Karpas-422 (cell line): ENCODE results near the gene ZNF581. TPM values are rescaled to one million over a fixed set of nuclear protein-coding genes. Genes with fewer than 3 reads are reported as not detected.

Source experiments
- DNase-seq: peaks from one replicate; pipeline ENCODE4 v3.0.0-alpha.2; 2015
- H2AFZ ChIP-seq: fragments of 200-600 bp; sonication (generic); 2 replicates; pipeline ENCODE4 v1.6.1; 2014; ENCODE audit warnings: antibody characterized with exemption, low read length, mixed read lengths
- H3K27ac ChIP-seq: fragments of 200-600 bp; sonication (generic); 2 replicates; pipeline ENCODE4 v1.5.1; 2014; ENCODE audit warnings: mild to moderate bottlenecking, low read length, moderate library complexity
- H3K27me3 ChIP-seq: fragments of 200-600 bp; sonication (generic); 2 replicates; pipeline ENCODE4 v1.6.1; 2014; ENCODE audit warnings: low read length, mixed read lengths
- H3K36me3 ChIP-seq: fragments of 200-600 bp; sonication (generic); 2 replicates; pipeline ENCODE4 v1.6.1; 2014; ENCODE audit warnings: low read length, mixed read lengths; ENCODE audit not compliant: insufficient read depth
- H3K4me1 ChIP-seq: fragments of 200-600 bp; sonication (generic); 2 replicates; pipeline ENCODE4 v1.6.1; 2014; ENCODE audit warnings: mild to moderate bottlenecking, low read length, mixed read lengths
- H3K4me2 ChIP-seq: fragments of 200-600 bp; sonication (generic); 2 replicates; pipeline ENCODE4 v1.6.1; 2014; ENCODE audit warnings: low read length, low read depth, mild to moderate bottlenecking; ENCODE audit not compliant: poor library complexity, severe bottlenecking
- H3K4me3 ChIP-seq: fragments of 200-600 bp; sonication (generic); 2 replicates; pipeline ENCODE4 v1.5.1; 2014; ENCODE audit warnings: mild to moderate bottlenecking, antibody characterized with exemption, low read length, mixed read lengths
- H3K79me2 ChIP-seq: fragments of 200-600 bp; sonication (generic); 2 replicates; pipeline ENCODE4 v1.6.1; 2014; ENCODE audit warnings: mild to moderate bottlenecking, low read length, mixed read lengths
- H3K9ac ChIP-seq: fragments of 200-600 bp; sonication (generic); 2 replicates; pipeline ENCODE4 v1.6.0; 2014; ENCODE audit warnings: low read length
- H3K9me2 ChIP-seq: fragments of 200-600 bp; sonication (generic), shearing (Covaris generic); replicated peaks from 2 replicates; pipeline ENCODE4 v1.6.0; 2014; ENCODE audit warnings: mild to moderate bottlenecking, low read length, moderate library complexity; ENCODE audit not compliant: insufficient read depth
- H3K9me3 ChIP-seq: fragments of 300-700, 200-600 bp; sonication (generic); 2 replicates; pipeline ENCODE4 v1.6.1; 2014; ENCODE audit warnings: low read length, mixed read lengths
- H4K20me1 ChIP-seq: fragments of 200-600 bp; sonication (generic); 2 replicates; pipeline ENCODE4 v1.6.1; 2014; ENCODE audit warnings: mild to moderate bottlenecking, antibody characterized with exemption, low read length, low read depth; ENCODE audit not compliant: insufficient read depth
- total RNA-seq: library from RNA; depleted of rRNA; stranded (reverse); fragments of >200 nt; shearing (Covaris generic); gene quantifications from 2 replicates; pipeline ENCODE4 v1.2.3, GENCODE V29; 2014; ENCODE audit warnings: low replicate concordance

The ZNF581 gene
- total RNA-seq, 1 experiment from 2014 or later = 119 TPM

DNA sequence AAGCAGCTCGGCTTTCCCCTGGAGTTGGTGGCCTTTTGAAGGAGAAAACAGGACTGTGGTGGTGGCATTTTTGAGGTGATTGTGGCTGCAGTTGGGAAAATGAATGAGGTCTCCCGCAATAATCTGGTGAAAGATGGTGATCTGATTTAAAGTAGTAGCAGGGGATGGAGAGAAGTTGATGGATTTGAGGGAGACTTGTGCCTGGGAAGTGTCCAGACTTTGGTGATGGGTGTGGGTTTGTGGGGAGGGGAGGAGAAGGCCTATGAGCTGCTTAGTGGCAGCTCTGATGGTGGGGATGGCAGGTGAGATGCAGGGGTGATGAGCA, 27.6 kb downstream of the ZNF581 start:
- Histone ChIP-seq H3K9me2 (no peaks in the 10 kb centered on the region), H2AFZ (no peak overlapping the region), H3K27me3 (no peaks in the 10 kb centered on the region), H3K27ac (no peak overlapping the region), H3K9ac (no peak overlapping the region), H3K4me3 (no peak overlapping the region), H3K4me2 (no peak overlapping the region), H3K79me2 (peaks cover 74% of the 10 kb centered on the region), H4K20me1 (peaks cover 77% of the 10 kb centered on the region), H3K9me3 (no peaks in the 10 kb centered on the region), H3K36me3 (peaks cover 30% of the 10 kb centered on the region), H3K4me1 (peaks cover 45% of the 10 kb centered on the region)
- no peak for DNase-seq

DNA sequence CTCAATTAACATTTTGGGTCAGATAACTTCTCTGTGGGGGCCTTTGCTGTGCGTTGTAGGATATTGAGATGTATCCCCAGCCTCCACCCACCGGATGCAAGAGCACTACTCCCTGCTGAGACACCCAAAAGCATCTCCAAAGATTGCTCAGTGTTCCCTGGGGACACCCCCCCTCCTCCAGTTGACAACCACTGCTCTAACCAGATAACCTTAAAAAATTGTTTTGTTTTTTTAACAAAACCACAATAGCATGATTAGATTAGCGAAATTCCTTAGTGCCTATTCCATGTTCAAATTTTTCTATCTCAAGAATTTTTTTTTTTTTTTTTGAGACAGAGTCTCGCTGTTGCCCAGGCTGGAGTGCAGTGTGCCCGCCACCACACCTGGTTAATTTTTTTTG, 29.0 kb downstream of the ZNF581 start:
- peaks cover 74% of the 10 kb centered on the region for H3K79me2 ChIP-seq
- peaks cover 63% of the 10 kb centered on the region for H4K20me1 ChIP-seq
- H3K9me3 ChIP-seq = no peaks in the 10 kb centered on the region
- no peak for DNase-seq
- H3K9ac ChIP-seq = 0 out of 2 replicates have a peak overlapping the region, but pooled peaks have one; percentile 4
- H3K27ac ChIP-seq = peak overlapping the region; percentile 35
- H3K4me3 ChIP-seq = no peak overlapping the region
- H3K9me2 ChIP-seq = no peaks in the 10 kb centered on the region
- H3K27me3 ChIP-seq = no peaks in the 10 kb centered on the region
- peak overlapping the region; percentile 16 for H3K4me2 ChIP-seq
- H3K36me3 ChIP-seq = peaks cover 17% of the 10 kb centered on the region
- H2AFZ ChIP-seq = no peak overlapping the region
- peaks cover 59% of the 10 kb centered on the region for H3K4me1 ChIP-seq

DNA sequence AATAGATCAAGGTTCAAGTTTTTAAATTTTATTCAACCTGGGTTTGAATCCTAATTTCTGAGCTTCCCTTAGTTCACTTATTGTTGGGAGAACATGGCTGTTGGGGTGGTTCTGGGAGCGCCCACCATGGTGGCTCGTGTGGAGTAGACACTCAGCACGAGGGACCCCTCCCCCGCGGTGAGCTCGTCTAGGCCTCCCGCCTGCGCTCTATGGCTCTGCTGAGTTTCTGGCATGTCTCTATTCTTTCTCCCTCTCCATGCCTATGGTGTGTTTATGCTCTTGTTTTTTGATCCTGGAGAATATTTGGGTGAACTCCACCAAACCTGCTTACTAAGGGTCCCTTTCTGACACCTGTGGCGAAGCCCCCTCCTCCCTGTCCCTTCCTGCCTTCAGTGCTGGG, 30.0 kb downstream of the ZNF581 start:
- Histone ChIP-seq H3K79me2 (peaks cover 77% of the 10 kb centered on the region), H4K20me1 (peaks cover 55% of the 10 kb centered on the region), H2AFZ (no peak overlapping the region), H3K4me2 (peak overlapping the region; percentile 34), H3K9ac (peak overlapping the region; percentile 28), H3K4me1 (peaks cover 69% of the 10 kb centered on the region), H3K9me2 (no peaks in the 10 kb centered on the region), H3K36me3 (peaks cover 15% of the 10 kb centered on the region), H3K4me3 (peak overlapping the region; percentile 33; the same call in 1 of the 2 replicates), H3K9me3 (no peaks in the 10 kb centered on the region), H3K27ac (no peak overlapping the region), H3K27me3 (no peaks in the 10 kb centered on the region)
- no peak for DNase-seq

DNA sequence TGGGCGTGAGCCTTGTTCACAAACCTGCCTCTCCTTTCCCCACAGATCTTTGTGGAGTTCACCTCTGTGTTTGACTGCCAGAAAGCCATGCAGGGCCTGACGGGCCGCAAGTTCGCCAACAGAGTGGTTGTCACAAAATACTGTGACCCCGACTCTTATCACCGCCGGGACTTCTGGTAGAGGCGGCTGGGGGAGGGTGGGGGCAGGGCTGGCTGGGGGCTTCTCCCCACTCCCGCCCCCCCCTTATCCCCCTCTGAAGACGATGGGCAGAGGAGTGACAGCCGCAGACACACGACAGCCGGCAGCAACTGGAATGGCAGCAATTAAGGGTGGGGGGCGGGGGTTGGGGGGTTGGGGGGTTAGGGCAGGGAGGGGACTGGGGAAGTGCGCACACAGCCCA, 30.4 kb downstream of the ZNF581 start:
- peaks cover 16% of the 10 kb centered on the region for H3K36me3 ChIP-seq
- peak overlapping the region; percentile 78 for H3K4me2 ChIP-seq
- no peak for DNase-seq
- peaks cover 53% of the 10 kb centered on the region for H4K20me1 ChIP-seq
- H3K79me2 ChIP-seq = peaks cover 81% of the 10 kb centered on the region
- peak overlapping the region; percentile 93 for H3K9ac ChIP-seq
- H3K27ac ChIP-seq = no peak overlapping the region
- H3K27me3 ChIP-seq = no peaks in the 10 kb centered on the region
- H3K9me2 ChIP-seq = no peaks in the 10 kb centered on the region
- H2AFZ ChIP-seq = no peak overlapping the region
- no peaks in the 10 kb centered on the region for H3K9me3 ChIP-seq
- H3K4me1 ChIP-seq = peaks cover 73% of the 10 kb centered on the region
- H3K4me3 ChIP-seq = peak overlapping the region; percentile 82; the same call in 1 of the 2 replicates

DNA sequence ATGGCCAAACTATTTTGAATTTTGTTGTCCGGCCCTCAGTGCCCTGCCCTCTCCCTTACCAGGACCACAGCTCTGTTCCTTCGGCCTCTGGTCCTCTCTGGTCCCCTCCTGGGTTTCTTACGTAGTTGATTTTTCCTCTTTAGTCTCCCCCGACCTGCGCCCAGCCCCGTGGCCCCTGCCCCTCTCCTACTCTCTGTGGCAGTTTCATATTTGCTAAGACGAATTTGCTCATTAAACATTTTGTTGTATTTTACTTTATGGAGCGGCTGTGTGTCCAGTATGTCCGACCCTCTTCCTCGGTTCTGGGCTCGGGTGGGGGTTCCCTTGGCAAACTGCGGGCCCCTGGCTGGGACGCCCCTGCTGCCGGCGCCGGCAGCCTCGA, 31.0 kb downstream of the ZNF581 start:
- no peaks in the 10 kb centered on the region for H3K27me3 ChIP-seq
- H2AFZ ChIP-seq = no peak overlapping the region
- peak overlapping the region; percentile 41; the same call in 1 of the 2 replicates for H3K27ac ChIP-seq
- H3K36me3 ChIP-seq = peaks cover 20% of the 10 kb centered on the region
- H3K9ac ChIP-seq = peak overlapping the region; percentile 93
- DNase-seq = no peak
- no peaks in the 10 kb centered on the region for H3K9me2 ChIP-seq
- H3K79me2 ChIP-seq = peaks cover 84% of the 10 kb centered on the region
- peaks cover 76% of the 10 kb centered on the region for H3K4me1 ChIP-seq
- H3K4me3 ChIP-seq = peak overlapping the region; percentile 82
- no peaks in the 10 kb centered on the region for H3K9me3 ChIP-seq
- peaks cover 53% of the 10 kb centered on the region for H4K20me1 ChIP-seq
- H3K4me2 ChIP-seq = peak overlapping the region; percentile 78

DNA sequence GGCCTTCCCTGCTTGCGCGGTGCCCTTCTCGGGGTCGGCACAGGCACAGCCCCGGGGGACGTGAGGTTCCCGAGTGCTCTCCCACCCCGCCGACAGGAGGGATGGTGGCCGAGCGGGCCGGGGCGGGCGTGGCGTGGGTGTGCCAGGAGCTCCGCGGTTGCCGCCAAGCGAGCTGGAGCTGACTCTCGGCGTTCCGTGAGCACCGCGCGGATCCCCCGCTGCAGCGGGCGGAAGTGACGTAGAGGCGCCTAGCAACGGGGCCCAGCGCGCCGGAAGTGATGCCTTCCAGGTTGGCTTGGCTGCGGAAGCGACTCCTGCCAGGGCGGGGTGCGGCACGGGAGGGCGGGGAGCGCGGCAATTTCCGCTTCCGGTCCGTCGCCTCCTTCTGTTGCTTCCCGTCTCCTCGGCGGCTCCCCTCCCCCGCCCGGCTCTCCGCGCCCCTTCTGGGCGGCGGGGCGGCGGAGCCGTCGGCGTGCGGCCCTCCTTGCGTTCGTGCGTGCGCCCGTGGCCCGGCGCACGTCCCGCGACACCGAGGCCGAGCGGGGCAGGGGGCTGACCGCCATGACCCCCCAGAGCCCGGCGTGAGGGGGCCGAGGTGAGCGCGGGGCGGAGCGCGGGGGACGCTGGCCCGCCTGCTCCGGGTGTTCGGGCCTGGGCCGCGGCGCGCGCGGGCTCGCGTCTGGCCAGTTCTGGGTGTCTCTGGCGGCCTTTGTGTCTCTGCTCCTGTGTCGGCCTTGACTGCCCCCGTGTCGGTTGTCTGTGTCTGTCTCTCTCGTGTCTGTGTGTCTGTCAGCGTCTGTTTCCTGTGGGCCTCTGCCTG, 31.6 kb downstream of the ZNF581 start, which contains the start of gene EPN1:
TSS of gene EPN1 (plus strand) at position 386 of the 820 bp plus-strand sequence. CDS start 3,402 bp downstream, outside the sequence.
- H3K9me3 ChIP-seq = no peaks in the 10 kb centered on the region
- H3K9me2 ChIP-seq = no peaks in the 10 kb centered on the region
- peaks cover 53% of the 10 kb centered on the region for H4K20me1 ChIP-seq
- H3K4me3 ChIP-seq = peak within 1 kb of the TSS; percentile 82
- peaks cover 76% of the 10 kb centered on the region for H3K4me1 ChIP-seq
- H3K36me3 ChIP-seq = peaks cover 24% of the 10 kb centered on the region
- H3K27me3 ChIP-seq = no peaks in the 10 kb centered on the region
- H2AFZ ChIP-seq = no peak within 1 kb of the TSS; the same call in 1 of the 2 replicates
- peaks cover 84% of the 10 kb centered on the region for H3K79me2 ChIP-seq
- H3K4me2 ChIP-seq = peak within 1 kb of the TSS; percentile 92
- peak within 1 kb of the TSS; percentile 93 for H3K9ac ChIP-seq
- DNase-seq = peak; percentile 100
- peak within 1 kb of the TSS; percentile 94 for H3K27ac ChIP-seq

DNA sequence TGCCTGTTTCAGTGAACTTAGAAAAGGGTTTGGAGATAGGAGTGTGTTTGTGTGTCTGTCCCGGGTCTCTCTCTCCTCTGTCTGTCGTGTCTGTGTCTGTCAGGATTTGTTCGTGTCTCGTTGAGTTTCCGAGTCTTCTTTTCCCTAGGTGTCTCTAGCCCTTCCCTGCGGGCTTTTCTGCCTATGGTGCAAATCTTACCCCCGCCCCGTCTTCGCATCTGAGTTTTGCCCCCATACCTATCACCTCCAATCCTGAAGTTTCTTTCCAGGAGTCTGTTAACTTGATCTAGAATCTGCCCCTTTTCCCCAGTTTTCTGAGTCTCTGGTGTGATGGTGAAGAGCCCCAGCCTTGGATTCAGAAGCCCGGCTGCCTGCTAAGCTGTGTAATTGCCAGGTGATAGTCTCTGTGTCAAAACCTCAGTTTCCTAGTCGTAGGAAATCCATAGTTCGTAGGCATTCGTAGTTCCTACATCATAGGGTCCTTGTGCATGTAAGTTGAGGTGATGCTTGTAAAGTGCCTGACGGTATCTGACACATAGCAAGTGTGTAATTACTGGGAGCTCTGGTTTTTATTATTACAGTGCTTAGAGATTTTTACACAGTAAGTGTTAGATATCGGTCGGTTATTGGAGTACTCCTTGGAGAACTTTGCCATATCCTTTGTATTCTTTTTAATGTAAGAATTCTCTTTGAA, 32.4 kb downstream of the ZNF581 start:
- peaks cover 53% of the 10 kb centered on the region for H4K20me1 ChIP-seq
- peak overlapping the region; percentile 93 for H3K9ac ChIP-seq
- H3K36me3 ChIP-seq = peaks cover 20% of the 10 kb centered on the region; the same call in 1 of the 2 replicates
- peaks cover 69% of the 10 kb centered on the region for H3K4me1 ChIP-seq
- no peaks in the 10 kb centered on the region for H3K9me3 ChIP-seq
- H3K27ac ChIP-seq = peak overlapping the region; percentile 94
- peak; percentile 58 for DNase-seq
- no peaks in the 10 kb centered on the region for H3K9me2 ChIP-seq
- H3K4me2 ChIP-seq = peak overlapping the region; percentile 92
- H3K27me3 ChIP-seq = no peaks in the 10 kb centered on the region
- no peak overlapping the region; the same call in 1 of the 2 replicates for H2AFZ ChIP-seq
- H3K79me2 ChIP-seq = peaks cover 84% of the 10 kb centered on the region
- H3K4me3 ChIP-seq = peak overlapping the region; percentile 82

DNA sequence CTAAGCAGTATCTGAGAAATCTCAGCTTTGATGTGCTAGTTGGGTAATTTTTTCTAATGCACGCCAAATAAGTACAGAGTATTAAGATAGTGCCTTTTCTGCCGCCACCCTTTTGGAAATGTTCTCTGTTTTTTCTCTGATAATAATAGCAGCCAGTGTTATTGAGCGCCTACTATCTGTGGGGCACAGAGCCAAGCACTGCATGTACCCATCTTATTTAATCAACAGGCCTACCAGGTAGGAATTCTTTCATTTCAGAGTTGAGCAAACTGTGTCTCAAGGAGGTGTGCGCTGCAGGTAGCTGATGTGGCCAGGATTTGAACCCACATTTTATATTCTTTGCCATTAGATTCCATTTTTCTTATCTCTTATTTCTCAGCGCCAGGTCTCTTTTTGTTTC, 32.9 kb downstream of the ZNF581 start:
- H3K4me1 ChIP-seq = peaks cover 64% of the 10 kb centered on the region
- peak overlapping the region; percentile 93 for H3K9ac ChIP-seq
- H3K27me3 ChIP-seq = no peaks in the 10 kb centered on the region
- H3K9me3 ChIP-seq = no peaks in the 10 kb centered on the region
- H3K27ac ChIP-seq = peak overlapping the region; percentile 94
- peaks cover 53% of the 10 kb centered on the region for H4K20me1 ChIP-seq
- peaks cover 84% of the 10 kb centered on the region for H3K79me2 ChIP-seq
- H3K4me2 ChIP-seq = peak overlapping the region; percentile 92
- H2AFZ ChIP-seq = no peak overlapping the region
- peak overlapping the region; percentile 82 for H3K4me3 ChIP-seq
- no peaks in the 10 kb centered on the region for H3K9me2 ChIP-seq
- peak; percentile 56 for DNase-seq
- peaks cover 23% of the 10 kb centered on the region; the same call in 1 of the 2 replicates for H3K36me3 ChIP-seq
